Activated CD8-positive, alpha-beta memory T cell treated with anti-CD3 and anti-CD28 coated beads, Interleukin-2, amount 50 U/mL, for 24 hours (primary cell): ENCODE data around the gene CYP46A1.

Experiments
- DNase-seq: peaks from one replicate; pipeline ENCODE4 v3.0.0-alpha.2; 2020; ENCODE audit errors: extremely low read depth

The CYP46A1 gene

DNA sequence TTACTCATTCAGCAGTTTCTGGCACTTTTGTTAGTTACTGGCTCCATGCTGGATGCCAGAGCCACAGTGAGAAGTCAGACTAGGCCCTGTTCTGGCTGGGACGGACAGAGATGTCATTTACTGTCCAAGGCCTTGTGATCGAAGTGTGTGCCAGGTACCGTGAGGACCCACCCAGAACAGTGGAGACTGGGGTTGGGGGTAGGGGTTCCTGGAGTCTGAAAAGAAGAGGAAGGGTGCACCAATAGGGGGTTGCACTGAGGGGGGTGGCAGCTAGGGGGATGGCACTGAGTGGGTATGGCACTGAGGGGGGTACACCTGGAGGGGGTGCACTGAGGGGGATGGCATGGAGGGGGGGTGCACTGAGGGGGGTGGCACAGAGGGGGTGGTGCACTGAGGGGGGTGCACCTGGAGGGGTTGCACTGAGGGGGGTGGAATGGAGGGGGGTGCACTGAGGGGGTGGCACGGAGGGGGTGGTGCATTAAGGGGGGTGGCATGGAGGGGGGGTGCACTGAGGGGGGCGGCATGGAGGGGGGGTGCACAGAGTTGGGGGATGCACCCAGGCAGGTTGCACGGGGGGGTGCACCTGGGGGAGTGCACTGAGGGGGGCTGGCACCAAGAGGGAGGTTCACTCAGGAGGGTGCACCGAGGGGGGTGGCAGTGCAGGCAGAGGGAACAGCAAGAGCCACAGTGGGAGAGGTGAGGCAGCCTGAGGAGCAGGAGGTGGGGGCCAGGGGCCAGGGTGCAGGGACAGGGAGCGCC is 10.6 kb upstream of the CYP46A1 start:
- no peak for DNase-seq

DNA sequence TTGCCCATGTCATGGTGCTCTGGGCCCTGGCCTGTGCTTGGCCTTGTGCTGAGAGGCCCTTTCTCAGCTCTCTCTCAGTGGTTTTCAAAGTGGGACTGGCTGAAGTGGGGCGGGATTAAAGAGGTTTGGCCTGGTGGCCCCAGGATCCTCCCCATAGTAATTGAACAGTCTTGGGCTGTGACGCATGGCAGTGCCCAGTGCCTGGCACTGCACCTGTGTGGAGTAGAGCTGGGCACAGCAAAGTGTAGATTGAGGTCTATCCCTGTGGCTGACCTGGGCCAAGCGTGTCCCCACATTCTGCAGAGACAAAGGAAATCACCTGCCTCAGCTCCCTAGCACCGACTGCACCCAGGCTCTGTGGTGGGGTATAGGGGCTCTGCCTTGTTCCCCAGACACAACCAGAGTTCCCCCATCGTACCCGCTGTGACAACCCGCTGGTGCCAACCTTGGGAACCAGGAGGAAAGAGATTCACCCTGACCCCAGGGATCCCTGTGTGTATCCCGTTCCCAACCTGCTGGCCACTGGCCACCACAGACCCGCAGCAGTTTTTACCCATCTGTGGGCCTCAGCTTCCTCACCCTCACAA is 9.9 kb upstream of the CYP46A1 start:
- no peak for DNase-seq

DNA sequence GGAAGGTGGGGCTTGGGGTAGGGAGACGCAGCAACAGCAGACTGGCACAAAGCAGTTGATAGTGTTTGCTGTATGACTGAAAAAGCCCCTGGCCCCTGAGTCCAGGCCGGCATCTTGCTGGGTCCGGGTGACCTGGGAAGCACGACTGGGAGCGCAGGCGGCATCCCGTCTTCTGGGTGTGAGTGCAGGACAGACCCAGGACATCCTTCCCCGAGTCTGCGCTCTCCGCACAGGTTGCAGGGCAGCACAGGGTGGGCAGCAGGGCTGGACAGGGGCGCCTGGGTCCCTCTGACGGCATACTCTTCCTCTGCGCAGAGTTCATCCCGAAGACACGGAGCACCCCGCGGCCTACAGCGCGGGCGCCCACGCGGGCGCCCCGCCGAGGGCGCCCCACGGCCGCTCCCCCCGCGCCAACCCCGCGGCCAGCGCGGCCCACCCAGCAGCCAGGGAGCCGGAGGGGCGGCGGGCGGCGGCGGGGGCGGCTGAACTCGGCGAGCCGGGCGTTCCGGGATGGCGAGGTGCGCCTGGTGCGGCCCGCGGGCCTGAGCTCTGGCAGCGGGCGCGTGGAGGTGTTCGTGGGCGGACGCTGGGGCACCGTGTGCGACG is 9.2 kb upstream of the CYP46A1 start:
- DNase-seq = no peak

DNA sequence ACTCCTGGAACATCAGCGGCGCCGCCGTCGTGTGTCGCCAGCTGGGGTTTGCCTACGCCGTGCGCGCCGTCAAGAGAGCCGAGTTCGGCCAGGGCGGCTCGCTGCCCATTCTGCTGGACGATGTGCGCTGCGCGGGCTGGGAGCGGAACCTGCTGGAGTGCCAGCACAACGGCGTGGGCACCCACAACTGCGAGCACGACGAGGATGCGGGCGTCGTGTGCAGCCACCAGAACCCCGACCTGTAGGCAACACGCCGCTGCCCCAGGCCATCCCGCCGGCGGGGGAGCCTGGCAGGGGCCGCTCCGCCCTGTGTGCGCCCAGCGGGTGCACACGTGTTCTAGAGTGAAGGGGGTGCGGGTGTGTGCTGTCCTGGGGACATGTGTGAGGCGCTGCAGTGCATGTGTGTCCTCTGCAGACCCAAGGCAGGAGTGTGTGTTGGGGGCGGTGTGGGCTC is 8.7 kb upstream of the CYP46A1 start:
- no peak for DNase-seq

DNA sequence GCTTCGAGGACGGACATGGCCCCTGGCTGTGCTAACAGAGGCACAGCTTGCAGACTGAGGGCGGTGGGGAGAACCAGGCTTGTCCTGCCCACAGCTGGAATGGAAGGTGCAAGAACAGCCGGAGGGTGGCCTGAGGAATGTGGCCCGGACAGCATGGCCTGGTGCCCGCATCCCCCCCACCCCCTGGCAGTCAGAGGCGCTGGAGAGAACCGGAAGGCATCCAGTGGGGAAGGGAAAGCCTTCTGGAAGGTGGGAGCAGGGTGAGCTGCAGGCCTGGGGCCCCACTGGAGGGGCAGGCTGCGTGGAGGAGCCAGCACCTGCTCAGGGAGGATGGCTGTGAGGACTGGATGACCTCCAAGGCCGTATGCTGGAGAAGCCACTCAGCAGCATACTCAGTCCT is 8.1 kb upstream of the CYP46A1 start:
- DNase-seq = no peak

DNA sequence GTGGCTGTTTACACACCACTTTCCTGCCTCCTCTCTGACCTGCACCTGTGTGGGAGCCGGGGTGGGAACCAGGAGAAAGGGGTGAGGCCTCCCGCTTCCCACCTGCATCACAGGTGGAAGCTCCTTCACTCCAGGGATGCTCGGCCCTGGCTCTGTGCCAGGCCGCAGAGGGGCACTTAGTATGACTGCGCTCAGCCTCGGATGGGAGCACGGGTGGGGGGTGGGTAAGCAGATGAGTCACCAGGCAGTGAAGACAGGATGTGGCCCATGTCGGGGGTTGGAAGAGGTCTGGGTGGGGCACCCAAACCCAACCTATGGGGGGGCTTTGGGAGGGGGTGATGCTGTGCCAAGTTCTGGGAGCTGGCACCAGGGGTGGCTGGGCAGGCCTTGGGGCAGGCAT is 7.4 kb upstream of the CYP46A1 start:
- DNase-seq = no peak

DNA sequence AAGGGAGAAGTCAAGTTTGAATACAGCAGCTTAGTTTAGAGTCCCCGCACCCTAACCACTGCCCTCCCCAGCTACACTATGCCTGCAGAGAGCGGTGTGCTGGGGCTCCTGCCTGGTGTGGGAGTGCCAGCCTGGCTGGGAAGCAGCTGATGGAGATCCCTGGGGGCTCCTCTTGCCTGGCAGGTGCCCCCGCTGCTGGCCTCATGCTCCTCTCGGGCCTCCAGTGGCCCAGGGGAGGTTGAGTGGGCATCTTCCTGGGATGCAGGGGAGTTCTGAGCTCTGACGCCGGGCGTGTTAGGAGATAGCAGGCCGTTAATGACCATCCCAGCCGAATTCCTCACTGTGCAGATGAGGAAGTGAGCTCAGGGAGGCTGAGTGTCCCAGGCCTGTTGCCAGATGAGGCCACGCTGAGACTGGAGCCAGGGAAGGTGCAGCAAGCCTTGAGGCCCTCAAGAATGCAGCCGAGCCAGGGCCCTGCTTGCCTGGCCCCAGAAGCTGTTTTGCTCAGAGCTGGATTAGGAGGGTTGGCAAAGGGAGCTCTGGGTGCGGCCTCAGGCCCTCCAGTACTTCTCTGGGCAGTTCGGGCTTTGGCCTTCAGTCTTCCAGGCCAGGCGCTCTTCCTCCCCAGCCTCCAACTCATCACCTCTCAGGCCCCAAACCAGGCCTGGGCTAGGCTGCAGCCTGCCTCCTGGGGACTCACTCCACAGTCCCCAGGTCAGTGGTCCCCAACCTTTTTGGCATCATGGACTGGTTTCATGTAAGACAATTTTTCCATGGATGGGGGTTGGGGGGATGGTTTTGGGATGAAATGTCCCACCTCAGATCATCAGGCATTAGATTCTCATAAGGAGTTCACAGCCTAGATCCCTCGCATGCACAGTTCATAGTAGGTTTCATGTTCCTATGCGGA is 6.6 kb upstream of the CYP46A1 start:
- DNase-seq = no peak

DNA sequence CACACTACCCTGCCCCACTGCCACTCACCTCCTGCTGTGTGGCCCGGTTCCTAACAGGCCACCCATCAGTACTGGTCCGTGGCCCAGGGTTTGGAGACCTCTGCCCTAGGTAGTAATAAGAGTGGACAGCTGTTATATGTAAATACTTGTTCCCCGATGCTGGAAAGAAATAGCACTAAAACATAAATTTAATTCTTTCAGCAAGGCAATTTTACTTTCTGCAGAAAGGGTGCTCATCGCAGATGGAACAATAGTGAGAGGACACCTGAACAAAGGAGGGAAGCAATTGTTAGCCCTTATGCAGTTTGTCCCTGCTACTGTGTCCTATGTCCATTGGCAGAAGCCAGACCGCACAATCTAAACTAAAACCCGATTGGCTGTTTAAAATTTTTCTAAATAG is 5.9 kb upstream of the CYP46A1 start:
- no peak for DNase-seq

DNA sequence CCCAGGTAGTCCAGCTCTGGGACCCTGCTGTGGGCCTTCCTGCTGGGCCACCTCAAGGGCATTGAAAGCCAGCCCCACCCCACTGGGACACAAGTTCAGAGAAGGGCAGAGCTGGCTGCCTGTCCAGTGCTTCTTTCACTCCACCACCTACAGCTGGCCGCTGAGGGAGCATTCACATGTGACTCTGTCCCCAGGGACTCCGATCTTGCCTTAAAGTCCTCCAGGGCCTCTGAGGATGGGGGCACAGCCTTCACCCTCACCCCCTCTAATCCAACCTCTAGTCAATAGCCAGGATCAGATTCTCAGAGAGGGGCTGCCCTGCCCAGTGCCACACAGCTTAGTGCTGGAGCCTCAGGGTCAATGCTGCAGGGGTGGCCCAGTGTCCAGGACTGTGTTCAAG is 5.0 kb upstream of the CYP46A1 start:
- no peak for DNase-seq

DNA sequence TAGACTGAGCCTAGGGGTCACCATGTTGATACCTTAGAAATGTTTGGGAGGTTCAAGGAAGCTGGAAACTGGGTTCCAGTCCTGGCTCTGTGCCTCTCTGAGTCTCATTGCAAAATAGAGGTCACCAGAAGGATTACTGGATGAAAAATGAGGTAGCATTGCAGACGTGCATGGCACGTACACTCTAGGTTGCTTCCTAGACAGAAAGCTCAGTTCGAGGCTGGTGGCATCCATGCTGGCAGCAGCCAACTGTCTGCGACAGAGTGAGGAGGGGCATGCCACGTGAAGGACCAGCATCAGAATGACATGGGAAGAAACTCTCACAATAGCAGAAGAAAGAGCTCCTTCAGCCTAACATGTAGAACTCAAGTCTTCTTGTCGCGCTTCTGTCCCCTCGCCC is 4.6 kb upstream of the CYP46A1 start:
- DNase-seq = no peak

DNA sequence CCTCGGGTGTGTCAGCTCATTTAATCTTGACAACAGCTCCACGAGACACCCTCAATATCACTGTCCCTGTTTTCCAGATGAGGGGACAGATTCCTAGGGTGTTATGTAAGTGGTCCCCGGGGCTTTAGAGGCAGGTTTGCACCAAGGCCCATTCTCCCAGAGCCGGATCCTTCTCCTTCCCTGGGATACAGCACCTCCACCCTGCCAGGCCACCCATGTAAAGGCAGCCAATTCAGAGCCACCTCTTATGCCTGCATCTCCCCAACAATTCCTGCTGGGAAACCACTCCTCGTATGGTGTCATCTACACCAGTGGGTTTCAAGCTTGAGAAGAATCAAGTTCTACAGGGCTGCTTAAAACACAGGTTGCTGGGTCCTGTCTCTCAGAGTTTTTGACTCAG is 4.1 kb upstream of the CYP46A1 start:
- DNase-seq = no peak

DNA sequence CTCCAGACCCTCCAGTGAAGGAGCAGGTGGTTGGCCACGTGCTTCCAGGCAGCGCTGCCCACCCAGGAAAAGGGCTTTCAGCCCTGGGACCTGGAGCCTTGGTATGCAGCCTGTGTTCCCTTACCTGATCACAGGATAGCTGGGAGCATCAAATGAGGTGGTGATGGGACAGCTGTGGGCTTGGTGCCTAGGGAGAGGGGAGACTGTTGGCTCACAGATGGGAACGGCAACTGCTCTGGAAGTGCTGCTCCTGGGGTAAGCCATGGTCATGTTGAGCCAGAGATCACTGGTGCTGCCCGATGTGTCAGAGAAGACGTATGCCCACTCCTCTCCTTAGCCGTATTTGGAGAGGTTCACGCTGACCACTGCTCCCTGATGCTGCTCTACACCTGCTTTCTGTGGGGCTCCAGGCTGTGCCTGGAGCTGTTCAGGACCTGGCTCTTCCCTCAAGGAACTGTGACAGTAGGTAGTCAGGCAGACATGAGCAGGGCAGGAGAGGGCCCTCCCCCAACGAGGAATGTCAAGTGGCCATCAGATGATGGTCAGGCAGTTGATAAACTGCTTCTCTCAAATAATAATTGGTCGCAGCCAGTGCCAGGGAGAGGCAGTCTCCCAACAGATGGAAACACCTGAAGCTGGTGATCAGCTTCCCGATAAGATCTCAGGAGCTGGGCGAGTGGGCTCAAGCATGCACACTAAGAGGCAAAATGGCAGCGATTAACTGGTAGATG is 2.8 kb upstream of the CYP46A1 start:
- no peak for DNase-seq

DNA sequence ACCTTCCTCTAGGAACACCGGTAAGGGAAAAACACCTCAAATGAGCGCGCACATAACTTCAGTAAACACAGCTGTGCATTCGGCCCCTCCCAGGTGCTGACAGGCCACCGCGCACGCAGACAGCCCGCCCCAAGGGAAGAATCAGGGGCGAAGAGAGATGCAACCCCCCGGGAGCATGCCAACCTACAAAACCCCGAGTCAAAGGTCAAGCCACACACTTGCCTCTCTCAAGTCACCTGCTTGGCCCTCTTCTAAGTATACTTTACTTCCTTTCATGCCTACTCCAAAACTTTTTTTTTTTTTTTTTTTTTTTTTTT is 2.3 kb upstream of the CYP46A1 start:
- DNase-seq = no peak

DNA sequence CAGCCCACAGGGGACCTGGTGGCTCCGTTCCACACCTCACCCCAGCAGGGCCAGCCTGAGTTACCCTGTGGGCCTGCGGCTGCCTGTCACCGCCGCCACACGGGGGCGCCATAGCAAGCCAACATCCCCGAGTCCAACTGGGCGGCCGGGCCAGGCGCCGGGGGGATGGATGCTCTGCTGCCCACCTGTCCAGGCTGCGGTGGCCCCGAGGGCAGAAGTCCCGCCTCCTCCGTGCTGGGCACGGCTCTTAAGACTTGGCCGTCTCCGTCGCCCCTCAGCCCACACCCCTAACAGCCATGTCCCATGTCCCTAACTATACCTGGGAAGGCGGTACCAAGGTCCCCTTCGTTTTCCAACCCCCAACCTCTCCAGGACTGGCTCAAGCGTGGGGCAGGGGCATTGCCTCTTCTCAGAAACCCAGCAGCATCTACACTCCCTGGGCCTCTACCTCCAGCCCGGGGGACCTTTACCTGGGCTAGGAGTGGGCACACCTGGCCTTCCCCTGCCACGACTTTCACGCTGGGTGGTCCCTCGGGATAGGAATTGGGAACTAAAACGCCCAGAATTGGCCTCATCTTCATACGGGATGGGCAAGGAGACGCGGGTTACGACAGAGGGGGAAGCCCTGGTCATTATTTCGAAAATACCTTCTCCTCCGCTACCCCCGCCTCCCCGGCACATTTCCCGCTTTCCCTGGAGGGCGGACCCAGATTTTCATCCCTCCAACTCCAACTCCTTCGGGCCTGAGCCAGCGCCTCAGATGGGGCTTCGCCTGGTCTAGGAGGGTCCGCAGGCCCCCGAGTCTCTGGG is 1.1 kb upstream of the CYP46A1 start:
- peak; percentile 63 for DNase-seq

DNA sequence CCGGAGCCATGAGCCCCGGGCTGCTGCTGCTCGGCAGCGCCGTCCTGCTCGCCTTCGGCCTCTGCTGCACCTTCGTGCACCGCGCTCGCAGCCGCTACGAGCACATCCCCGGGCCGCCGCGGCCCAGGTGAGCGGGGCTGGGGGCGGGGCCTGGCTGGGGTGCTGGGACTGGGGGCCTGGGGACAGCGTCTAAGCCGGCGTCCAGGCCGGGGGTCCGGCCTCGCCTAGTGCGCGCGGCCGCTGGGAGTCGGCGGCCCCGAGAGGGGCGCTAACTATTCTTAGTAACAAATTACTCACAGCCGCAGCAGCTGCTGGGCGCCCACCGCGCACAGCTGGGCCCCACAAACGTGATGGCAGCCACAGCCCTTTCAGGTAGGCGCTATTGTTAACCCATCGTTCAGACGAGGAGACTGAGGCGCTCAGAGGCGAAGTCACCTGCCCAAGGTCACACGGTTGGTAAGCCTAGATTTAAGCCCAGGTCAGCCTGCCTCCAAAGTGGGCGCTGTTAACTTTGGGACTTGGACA is 374 bp downstream of the CYP46A1 start:
- DNase-seq = no peak

DNA sequence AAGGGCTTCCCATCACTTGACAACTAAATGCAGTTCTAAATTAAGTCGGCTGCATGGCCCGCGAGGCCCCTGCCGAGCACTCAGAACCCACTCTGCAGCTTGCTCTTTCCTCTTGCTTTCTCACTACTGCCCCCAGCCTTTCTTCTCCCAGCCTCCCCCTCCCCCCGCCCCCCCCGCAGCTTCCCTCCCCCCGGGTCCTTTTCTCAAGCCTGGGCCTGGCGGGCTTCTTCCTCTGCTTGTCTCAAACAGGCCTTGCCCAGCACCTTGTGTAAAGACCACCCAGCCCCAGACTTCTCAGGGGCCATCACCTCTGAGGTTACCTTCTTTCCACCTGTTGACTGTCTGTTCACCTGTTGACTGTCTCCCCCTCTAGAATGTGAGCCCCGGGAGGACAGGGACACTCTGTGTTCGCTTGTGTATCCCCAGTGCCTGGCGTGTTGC is 1.1 kb downstream of the CYP46A1 start:
- no peak for DNase-seq

DNA sequence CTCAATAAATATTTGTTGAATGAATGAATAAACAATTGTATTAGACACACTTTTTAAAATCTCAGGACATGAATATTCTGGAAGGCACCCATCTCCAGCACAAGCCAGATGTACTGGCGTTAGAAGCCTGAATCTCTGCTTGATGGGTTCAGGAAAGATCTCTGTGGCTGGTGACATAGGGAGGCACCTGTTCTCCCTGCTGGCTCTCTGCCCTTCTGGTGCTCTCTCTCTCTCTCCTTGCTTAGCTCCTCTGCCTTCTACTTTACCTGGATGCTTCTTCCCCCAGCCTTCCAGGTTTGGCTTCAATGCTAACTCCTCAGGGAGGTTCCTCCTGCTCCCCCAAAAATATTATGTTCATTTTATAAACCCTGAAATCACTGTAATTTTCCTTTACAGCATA is 1.5 kb downstream of the CYP46A1 start:
- DNase-seq = no peak

DNA sequence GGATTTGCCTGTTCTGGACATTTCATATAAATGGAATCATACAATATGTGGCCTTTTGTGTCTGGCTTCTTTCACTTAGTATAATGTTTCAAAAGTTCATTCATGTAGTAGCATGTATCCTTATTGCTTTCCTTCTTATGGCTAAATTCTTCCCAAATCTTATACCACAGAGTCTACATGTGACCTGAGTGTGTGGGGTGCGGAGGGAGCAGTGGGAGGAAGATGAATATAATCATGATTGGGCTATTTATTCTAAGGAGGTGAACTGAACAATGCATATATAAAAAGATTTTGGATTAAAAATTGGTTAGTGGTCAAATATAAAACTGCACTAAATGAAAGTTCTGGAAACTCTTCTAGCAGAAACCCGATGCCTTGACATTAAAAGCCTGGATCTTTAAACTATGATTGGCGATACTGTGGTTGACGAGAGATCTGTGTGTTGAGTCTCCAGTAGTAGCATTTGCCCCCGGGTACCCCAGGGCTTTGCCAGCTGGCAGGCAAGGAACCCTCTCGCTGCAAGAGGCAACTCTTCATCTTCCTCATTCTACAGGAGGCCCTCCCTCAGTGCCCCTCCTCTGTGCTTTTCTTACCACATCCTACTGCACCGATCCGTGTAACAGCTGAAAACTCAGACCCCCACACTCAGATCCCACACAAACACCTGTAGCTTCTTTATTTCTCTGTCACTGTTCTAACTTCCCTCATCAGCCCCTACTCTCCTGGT is 2.6 kb downstream of the CYP46A1 start:
- no peak for DNase-seq

DNA sequence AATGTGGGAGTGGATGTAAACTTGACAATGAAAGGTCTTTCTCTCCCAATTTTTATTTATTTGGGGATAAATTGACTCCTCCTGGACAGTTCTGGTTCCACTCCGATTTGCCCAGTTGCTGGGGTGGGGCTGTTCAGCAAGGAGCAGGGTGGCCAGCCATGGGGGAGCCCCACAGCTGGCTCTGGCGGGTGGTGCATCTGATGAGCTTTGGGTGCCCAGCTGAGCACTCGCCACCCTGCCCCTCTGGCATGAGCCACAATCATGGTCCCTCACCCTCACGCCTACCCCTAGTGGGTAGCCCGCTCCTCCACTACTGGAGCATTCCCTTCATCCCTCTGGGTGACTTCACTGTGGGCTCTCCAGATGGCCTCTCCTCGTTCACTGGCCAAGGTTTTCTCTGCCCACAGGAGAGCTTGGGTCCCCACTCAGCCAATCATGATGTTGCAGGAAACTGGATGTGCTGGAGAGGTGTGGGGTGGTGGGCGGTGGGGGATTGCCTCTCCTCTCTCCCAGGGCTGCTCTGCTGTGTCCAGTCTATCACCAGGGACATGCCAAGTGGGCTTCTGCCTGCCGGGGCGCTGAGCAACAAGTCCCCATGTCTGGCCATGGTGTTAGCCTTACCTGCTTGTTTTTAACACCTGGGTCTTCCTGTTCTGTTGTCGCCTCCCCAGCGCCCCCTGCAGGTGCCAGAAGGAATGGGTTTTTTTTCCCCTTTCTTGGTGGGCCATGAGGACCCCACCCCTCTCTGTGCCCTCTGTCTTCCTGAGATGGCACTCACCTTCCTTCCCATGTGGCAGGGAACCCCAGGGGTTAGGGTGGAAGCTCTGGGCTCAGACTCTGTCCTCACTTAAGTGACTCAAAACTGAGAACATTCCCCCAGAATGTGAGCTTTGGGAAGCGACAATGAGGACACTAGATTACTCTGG is 3.4 kb downstream of the CYP46A1 start:
- DNase-seq = no peak
